ENCODE data around the gene TMEM255B.

TMEM255B gene

DNA sequence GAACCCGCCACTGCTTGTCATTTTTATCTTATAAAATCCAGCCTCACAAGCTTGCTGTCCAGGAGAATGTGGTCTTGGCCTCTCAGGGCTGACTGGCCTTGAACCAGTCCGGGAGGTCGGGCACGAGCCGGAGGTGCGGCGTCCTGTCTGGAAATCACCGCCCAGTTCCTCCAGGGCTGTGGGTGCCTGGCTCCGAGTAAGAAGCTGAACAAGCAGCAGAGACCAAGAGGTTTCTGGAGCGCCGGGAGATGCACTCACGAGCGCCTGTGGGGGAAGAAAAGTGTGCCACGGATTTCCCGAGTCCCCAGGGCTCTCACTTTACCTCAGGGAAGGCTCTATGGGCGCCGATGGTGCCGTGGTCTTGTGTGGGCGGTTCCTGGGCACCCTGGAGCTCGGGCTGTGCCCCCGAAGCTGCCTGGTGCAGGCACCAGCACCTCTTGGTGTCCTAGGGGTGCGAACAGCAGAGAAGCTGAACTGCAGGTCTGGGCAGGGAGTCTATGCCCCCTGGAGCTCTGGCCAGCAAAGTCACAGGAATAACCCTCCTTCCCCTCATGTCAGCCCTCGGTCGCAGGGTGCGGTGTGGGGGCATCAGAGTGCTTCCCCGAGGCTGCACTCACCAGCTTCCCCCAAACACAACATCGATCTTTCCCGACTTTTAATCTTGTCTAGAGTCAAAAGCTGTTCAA is 54.9 kb downstream of the TMEM255B start:
- TF ChIP-seq GATA3 (IDR thresholded peaks at IDR 0.05; ENCODE audit: low read depth, low read length) (no peak), GATA2 (IDR thresholded peaks at IDR 0.05; ENCODE audit: low read depth, low read length) (no peak)

GRCh38 chr13:113814435-113814821 is 55.4 kb downstream of the TMEM255B start:
- TF ChIP-seq GATA3 (IDR thresholded peaks at IDR 0.05; ENCODE audit: low read depth, low read length), result no peak
- TF ChIP-seq GATA2 (IDR thresholded peaks at IDR 0.05; ENCODE audit: low read depth, low read length), result no peak

DNA sequence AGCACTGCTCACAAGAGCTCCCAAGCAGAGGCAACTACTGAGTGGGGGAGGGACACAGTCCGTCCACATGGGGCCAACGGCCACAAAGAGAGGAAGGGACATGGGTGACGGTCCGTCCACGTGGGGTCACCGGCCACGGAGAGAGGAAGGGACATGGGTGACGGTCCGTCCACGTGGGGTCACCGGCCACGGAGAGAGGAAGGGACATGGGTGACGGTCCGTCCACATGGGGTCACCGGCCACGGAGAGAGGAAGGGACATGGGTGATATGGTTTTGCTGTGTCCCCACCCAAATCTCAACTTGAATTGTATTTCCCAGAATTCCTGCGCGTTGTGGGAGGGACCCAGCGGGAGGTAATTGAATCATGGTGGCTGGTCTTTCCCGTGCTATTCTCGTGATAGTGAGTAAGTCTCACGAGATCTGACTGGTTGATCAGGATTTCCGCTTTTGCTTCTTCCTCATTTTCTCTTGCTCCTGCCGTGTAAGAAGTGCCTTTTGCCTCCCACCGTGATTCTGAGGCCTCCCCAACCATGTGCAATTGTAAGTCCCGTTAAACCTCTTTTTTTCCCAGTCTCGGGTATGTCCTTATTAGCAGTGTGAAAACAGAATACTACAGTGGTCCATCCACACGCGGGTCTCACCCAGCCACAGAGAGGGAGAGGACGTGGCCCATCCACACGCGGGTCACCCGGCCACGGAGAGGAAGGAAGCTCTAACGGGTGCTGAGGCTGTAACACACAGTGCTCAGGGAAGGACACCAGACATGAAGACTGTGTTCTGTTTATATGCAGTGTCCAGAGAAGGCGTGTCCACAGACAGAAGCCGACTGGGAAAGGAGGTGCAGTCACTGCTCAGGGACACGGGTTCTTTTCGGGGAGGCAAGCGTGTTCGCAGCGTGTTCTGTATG is 56.4 kb downstream of the TMEM255B start:
- TF ChIP-seq GATA3 (IDR thresholded peaks at IDR 0.05; ENCODE audit: low read depth, low read length) (no peak), GATA2 (IDR thresholded peaks at IDR 0.05; ENCODE audit: low read depth, low read length) (no peak)

DNA sequence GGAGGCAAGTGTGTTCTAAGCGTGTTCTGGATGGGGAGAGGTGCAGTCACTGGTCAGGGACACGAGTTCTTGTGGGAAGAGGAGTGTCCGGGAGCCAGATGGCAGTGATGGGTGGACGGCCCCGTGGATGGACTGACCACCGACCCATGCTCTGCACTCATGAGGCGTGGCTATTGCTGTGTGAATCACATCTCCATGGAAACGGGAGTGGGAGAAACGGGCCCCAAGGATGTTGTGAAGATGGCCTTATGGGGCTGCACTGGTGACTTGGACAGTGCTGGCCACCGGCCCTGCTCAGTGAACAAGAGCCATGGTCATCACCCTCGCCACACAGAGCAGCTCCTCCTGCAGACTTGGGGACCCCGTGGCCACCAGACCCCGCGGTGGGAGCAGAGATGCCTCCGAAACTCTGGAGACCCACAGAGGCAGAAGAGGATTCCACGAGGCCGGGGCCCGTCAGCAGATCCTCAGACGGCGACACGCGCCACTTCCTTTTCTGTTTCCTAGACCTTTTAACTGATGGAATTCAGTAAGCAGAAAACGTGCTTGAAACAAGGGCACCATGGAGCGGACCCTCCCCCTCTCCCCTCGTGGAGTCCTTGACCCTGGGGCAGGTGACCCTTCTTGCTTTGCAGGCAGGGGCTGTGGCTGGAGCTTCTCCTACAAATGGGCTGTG is 57.4 kb downstream of the TMEM255B start:
- TF ChIP-seq GATA2 (IDR thresholded peaks at IDR 0.05; ENCODE audit: low read depth, low read length), result no peak
- TF ChIP-seq GATA3 (IDR thresholded peaks at IDR 0.05; ENCODE audit: low read depth, low read length), result no peak

GRCh38 chr13:113816946-113817859 is 58.2 kb downstream of the TMEM255B start:
- TF ChIP-seq GATA3 (IDR thresholded peaks at IDR 0.05; ENCODE audit: low read depth, low read length) (no peak), GATA2 (IDR thresholded peaks at IDR 0.05; ENCODE audit: low read depth, low read length) (no peak)

- TF ChIP-seq GATA2 (IDR thresholded peaks at IDR 0.05; ENCODE audit: low read depth, low read length), result no peak
- no peak for TF ChIP-seq GATA3 (IDR thresholded peaks at IDR 0.05; ENCODE audit: low read depth, low read length)
Measured at GRCh38 chr13:113817860-113818691, 59.0 kb downstream of the TMEM255B start.

DNA sequence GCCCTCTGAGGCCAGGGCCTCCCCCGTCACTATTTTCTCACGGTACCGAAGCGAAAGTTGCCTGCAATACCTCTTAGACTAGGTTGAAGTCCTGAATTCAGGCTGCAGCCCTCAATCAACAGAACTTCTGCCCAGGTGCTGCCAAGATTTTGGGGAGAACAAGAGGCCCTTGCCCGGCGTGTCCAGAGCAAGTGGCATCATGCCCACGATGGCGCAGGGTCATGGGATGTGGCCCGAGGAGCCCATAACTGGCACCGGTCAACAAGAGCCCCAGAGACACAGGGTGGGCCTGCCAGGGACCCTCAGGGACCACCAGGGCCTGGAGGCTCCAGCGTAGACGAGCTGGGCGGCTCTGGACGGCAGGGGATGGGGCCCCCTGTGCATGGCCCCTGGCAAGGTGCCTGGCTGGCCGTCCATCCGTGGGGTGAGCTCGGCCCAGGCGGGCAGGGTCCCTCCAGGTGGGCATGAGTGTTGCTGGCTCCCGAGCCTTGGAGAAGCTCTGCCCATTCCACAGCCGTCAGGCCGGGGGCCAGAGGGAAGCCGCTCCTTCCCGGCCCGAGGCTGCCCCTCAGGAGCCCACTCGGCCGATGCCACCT is 59.8 kb downstream of the TMEM255B start:
- TF ChIP-seq GATA2 (IDR thresholded peaks at IDR 0.05; ENCODE audit: low read depth, low read length), result no peak
- TF ChIP-seq GATA3 (IDR thresholded peaks at IDR 0.05; ENCODE audit: low read depth, low read length), result no peak

GRCh38 chr13:113819341-113819730 is 60.3 kb downstream of the TMEM255B start:
- TF ChIP-seq GATA2 (IDR thresholded peaks at IDR 0.05; ENCODE audit: low read depth, low read length), result no peak
- TF ChIP-seq GATA3 (IDR thresholded peaks at IDR 0.05; ENCODE audit: low read depth, low read length), result no peak

GRCh38 chr13:113819731-113820715 is 61.0 kb downstream of the TMEM255B start:
- TF ChIP-seq GATA3 (IDR thresholded peaks at IDR 0.05; ENCODE audit: low read depth, low read length) (no peak), GATA2 (IDR thresholded peaks at IDR 0.05; ENCODE audit: low read depth, low read length) (no peak)

- no peak for TF ChIP-seq GATA2 (IDR thresholded peaks at IDR 0.05; ENCODE audit: low read depth, low read length)
Measured at GRCh38 chr13:113820813-113821651, 62.0 kb downstream of the TMEM255B start.
